22Rv1 (cell line): ENCODE data around the gene SNX17.

ENCODE experiments used
- H3K27ac ChIP-seq: fragments of 450-650 bp; 2 replicates; pipeline ENCODE4 v1.5.1; 2017
- CTCF ChIP-seq: fragments of 450-650 bp; IDR thresholded peaks from 2 replicates; pipeline ENCODE4 v1.5.1; 2017; ENCODE audit warnings: mild to moderate bottlenecking
- ZFX ChIP-seq: fragments of 450-650 bp; IDR thresholded peaks from 2 replicates; pipeline ENCODE4 v1.6.1; 2017; ENCODE audit warnings: antibody characterized with exemption, borderline replicate concordance

Gene SNX17

GRCh38 chr2:27377618-27378095 lies 7.2 kb downstream of the SNX17 start:
- peak overlapping the region; percentile 92 for H3K27ac ChIP-seq
- TF ChIP-seq CTCF = no peak
- no peak for TF ChIP-seq ZFX

DNA sequence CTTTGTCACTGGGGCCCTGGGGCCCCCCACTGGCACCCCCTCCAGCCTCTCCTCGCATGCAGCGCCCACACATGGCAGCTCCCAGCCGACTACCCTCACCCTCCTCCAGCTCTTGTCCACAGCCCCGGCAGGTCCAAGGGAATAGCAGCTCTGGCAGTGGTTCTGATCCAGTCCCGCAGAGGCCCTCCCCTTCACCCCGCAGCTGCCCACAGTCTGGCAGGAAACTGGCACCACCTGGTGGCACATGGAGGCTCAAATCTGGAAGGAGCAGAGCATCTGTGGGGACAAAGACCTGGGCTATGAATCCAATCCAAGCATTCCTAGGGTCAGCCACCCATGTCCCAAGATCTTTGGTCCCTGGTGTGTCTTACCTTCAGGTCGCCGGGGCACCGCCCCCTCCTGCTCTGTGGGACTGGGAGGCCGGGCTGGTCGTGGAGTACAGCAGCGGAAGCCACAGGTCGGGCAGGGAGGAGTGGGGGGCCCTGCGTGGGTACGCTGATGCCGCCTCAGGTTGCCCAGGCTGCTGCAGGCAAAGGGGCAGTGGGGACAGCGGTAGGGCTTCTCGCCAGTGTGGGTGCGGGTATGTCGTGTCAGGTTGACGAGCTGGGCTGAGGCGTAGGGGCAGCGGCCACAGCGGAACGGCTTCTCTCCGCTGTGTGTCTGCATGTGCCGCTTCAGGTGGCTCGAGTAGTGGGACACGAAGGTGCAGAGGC lies 7.8 kb downstream of the SNX17 start:
- TF ChIP-seq ZFX (no peak), CTCF (peak; percentile 42)
- H3K27ac ChIP-seq = peak overlapping the region; percentile 92

- H3K27ac ChIP-seq = peak overlapping the region; percentile 92
- TF ChIP-seq CTCF = no peak
- TF ChIP-seq ZFX = no peak
Observed at GRCh38 chr2:27378809-27379290, 8.4 kb downstream of the SNX17 start.

DNA sequence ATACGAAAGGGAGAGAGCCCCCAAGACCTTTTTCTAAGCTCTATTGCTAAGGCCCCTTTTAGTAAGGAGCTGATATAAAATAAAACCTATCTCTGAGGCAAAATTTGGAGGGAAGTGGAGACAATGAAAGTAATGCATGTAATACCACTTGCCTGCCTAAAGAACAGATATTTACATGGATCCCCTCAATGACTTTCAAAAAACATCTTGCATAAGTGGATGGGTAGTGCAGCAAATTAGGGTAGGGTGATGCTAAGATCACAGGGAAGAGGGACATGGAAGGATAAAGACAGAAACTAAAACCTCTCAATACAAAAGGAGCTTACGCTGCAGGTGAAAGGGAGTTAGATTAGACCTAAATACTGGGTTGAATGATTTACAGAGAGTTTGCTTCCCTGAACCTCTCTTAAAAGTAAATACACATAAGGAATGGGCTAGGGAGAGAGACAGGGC lies 9.0 kb downstream of the SNX17 start:
- H3K27ac ChIP-seq = peak overlapping the region; percentile 92
- no peak for TF ChIP-seq ZFX
- TF ChIP-seq CTCF = no peak

- peak overlapping the region; percentile 92 for H3K27ac ChIP-seq
- TF ChIP-seq ZFX (no peak), CTCF (no peak)
Observed at GRCh38 chr2:27379836-27380625, 9.6 kb downstream of the SNX17 start.

- TF ChIP-seq ZFX (no peak), CTCF (no peak)
- H3K27ac ChIP-seq = peak within 1 kb of the TSS; percentile 92
Observed at GRCh38 chr2:27380626-27381545, 10.5 kb downstream of the SNX17 start, which contains the start of gene ZNF513. ZNF513 (minus strand) TSS chr2:27380734; CDS start chr2:27380526, 208 bp downstream.
